Measurements from ENCODE around the gene POMT1.

DNA sequence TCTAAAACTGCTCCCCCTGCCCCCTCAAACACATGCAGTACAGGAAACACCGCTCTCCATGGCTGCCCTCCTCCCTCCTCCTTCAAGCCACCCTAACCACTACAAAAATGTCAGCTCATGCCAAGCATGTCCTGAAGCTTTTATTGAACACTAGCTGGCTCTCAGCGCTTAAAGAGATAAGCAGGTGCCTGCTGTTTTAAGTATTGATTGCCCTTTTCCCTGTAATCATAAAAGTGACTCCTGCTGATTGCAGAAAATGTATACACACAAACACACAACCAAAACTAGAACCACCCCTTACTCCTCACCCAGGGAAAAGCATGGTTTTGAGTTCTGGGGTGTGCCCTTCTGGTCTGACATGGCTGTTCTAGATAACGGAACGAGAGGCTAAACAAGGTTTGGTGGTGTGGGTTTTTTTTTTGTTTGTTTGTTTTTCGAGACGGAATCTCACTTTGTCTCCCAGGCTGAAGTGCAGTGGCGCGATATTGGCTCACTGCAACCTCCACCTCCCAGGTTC lies 32.1 kb downstream of the POMT1 start:
- TF ChIP-seq ZBTB1 (tag by site-specific recombination; IDR thresholded peaks at IDR 0.05) (no peak), REPIN1 (tag by site-specific recombination; IDR thresholded peaks at IDR 0.05; ENCODE audit: low read depth) (no peak), CTCF (tag by site-specific recombination; IDR thresholded peaks at IDR 0.05) (no peak)
